HG03025 (cell line): ENCODE results near the gene AXIN1.
"Not testable (repeated sequence)": the region's sequence is repeated elsewhere in the genome, so short reads cannot be mapped to it uniquely, and the experiment has no call there.

Experiments
- ATAC-seq: cut with Tn5 transposase; IDR thresholded peaks from one replicate; pipeline ENCODE4 v1.9.1; 2021; ENCODE audit warnings: mild to moderate bottlenecking, moderate library complexity; ENCODE audit not compliant: unreplicated experiment, low FRiP score

Gene AXIN1, protein sequence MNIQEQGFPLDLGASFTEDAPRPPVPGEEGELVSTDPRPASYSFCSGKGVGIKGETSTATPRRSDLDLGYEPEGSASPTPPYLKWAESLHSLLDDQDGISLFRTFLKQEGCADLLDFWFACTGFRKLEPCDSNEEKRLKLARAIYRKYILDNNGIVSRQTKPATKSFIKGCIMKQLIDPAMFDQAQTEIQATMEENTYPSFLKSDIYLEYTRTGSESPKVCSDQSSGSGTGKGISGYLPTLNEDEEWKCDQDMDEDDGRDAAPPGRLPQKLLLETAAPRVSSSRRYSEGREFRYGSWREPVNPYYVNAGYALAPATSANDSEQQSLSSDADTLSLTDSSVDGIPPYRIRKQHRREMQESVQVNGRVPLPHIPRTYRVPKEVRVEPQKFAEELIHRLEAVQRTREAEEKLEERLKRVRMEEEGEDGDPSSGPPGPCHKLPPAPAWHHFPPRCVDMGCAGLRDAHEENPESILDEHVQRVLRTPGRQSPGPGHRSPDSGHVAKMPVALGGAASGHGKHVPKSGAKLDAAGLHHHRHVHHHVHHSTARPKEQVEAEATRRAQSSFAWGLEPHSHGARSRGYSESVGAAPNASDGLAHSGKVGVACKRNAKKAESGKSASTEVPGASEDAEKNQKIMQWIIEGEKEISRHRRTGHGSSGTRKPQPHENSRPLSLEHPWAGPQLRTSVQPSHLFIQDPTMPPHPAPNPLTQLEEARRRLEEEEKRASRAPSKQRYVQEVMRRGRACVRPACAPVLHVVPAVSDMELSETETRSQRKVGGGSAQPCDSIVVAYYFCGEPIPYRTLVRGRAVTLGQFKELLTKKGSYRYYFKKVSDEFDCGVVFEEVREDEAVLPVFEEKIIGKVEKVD

DNA sequence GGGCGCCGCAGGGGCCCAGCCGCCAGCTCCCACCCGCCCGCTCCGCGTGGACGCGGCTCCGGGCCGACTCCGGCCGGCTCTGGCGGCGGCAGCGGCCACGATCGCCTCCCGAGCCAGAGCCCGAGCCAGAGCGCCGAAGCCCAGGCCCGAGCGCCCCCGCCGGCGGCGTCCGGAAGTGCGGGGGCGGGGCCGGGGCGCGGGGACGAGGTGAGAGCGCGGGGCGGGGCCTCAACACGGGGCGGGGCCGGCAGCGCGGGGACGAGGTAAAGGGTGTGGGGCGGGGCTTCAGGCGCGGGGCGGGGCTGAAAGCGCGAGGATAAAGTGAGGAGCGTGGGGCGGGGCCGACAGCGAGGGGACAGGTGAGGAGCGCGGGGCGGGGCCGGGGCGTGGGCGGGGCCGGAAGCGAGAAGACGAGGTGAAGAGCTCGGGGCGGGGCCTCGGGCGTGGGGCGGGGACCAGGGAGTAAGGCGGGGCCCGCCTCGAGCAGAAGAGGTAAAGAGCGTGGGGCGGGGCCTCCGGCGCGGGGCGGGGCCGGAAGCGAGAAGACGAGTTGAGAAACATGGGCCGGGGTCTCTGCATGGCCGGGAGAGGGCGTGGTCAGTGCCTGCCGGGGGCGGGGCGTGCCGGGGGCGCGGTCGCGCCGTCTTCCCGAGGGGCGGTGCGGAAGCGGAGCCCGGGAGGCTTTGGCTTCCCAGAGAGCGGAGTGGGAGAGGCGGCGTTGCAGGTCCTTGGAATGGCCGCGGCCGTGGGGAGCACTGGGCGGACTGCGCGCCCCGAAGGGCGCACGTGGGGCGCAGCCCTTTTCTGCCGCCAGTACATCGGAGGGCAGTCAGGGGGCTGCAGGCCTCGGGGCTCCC is at the start of gene AXIN1:
AXIN1 (minus strand) TSS at position 177 of the 857 bp plus-strand sequence. CDS start 5,698 bp downstream, outside the sequence.
- peak; percentile 46 for ATAC-seq

DNA sequence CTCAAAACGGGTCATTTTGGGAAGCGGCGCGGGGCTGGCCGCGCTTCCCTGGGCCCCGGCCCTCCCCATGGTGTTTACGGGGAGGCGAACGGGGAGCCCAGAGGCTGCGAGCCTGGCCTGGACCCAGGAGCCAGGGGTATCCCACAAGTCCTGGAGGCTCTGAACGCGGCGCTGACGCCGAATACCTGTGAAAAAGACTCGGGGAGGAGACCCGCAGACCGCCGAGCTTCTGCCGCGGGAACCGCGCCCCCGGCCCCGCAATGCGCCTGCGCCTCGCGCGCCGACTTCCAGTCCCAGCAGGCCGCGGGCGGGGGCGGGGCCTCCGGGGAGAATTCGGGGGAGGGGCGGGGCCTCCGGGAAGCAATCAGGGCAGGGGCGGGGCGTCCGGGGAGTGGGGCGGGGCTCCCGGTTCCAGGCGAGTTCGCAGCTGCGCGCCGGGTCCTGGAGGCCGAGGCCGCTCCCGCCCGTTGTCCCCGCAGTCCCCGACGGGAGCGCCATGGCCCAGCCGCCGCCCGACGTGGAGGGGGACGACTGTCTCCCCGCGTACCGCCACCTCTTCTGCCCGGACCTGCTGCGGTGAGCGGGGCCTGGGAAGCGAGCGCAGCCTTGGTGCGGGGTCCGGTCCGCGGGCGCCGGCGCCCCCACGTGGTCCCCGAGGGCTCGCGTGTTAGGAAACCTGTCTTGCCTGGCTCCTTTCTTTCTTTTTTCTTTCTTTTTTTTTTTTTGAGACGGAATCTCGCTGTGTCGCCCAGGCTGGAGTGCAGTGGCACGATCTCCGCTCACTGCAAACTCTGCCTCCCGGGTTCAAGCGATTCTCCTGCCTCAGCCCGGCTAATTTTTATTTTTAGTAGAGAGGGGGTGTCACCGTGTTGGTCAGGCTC is 49.2 kb upstream of the AXIN1 start, which contains the start of gene DECR2:
DECR2 (plus strand) TSS at position 418 of the 881 bp plus-strand sequence; CDS start at position 497, 79 bp downstream.
- ATAC-seq, result no peak

DNA sequence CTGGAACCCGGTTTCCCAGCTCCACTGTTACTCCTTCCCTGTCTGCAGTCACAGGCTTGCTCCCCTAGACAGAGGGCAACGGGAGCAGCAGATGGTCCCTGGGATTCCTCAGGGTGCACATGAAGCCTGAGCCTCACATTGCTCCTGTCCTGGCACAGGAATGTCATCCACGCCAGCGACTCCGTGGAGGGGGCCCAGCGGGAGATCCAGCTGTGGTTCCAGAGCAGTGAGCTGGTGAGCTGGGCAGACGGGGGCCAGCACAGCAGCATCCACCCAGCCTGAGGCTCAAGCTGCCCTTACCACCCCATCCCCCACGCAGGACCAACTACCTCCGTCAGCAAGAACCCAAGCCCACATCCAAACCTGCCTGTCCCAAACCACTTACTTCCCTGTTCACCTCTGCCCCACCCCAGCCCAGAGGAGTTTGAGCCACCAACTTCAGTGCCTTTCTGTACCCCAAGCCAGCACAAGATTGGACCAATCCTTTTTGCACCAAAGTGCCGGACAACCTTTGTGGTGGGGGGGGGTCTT is 47.6 kb upstream of the AXIN1 start:
- ATAC-seq, result no peak

- ATAC-seq, result no peak
Observed at GRCh38 chr16:399340-400019, 47.0 kb upstream of the AXIN1 start.

DNA sequence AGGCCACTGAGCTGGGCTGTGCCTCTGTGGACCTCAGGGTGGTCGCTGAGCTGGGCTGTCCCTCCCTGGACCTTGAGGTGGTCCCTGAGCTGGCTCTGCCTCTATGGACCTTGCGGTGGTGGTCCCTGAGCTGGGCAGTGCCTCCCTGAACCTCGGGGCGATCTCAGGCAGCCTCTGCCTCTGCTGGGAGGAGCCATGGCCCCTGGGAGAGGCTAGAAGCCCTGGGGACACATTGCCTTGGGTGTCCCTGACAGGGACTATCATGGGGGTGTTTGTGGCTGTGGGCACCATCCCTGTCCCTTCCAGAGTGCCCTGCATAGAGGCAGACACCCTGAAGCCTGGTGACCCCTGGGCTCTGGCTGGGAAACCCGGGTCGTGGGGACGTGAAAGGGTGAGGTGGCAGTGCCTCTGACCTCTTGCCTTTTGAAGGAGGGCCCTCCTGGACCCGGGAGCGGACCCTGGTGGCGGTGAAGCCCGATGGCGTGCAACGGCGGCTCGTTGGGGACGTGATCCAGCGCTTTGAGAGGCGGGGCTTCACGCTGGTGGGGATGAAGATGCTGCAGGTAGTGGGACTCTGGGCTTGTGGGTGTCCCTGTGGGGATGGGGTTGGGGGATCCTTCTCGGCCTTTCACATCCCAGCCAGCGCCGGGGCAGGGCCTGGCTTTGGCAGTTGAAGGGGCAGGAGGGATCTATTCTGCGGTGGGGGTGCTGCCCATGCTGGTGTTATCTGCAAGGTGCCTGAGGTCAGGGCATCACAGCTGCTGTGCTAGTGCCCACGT is 46.2 kb upstream of the AXIN1 start:
- no peak for ATAC-seq

- ATAC-seq, result no peak
Observed at GRCh38 chr16:397736-398332, 45.3 kb upstream of the AXIN1 start.

GRCh38 chr16:397135-397661 is 44.7 kb upstream of the AXIN1 start, which contains the start of gene NME4:
Gene NME4 (plus strand): TSS chr16:397199. CDS start chr16:397223, 24 bp downstream.
- no peak for ATAC-seq

GRCh38 chr16:396605-397004 is 44.1 kb upstream of the AXIN1 start:
- ATAC-seq, result no peak

- no peak for ATAC-seq
Observed at GRCh38 chr16:396199-396598, 43.7 kb upstream of the AXIN1 start.

DNA sequence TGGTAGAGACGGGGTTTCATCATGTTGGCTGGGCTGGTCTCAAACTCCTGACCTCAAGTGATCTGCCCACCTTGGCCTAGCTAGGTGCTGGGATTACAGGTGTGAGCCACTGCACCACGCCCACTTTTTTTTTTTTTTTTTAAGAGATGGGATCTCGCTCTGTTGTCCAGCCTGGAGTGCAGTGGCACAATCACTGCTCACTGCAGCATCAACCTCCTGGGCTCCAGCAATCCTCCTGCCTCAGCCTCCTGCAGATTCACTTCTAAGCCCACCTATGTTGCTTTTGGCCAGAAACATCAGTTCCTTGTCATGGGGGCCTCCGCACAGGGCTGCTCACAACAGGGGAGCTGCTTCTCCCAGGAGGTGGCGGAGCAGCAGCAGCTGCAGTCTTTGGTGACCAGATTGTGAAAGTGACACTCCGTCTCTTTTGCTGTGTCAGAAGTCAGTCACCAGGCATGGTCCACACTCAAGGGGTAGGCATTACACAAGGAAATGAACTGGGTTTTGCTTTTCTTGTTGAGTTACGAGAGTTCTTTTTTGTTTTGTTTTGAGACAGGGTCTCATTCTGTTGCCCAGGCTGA is 40.0 kb upstream of the AXIN1 start:
- ATAC-seq, result no peak

GRCh38 chr16:391885-392335 is 39.4 kb upstream of the AXIN1 start:
- ATAC-seq, result no peak

DNA sequence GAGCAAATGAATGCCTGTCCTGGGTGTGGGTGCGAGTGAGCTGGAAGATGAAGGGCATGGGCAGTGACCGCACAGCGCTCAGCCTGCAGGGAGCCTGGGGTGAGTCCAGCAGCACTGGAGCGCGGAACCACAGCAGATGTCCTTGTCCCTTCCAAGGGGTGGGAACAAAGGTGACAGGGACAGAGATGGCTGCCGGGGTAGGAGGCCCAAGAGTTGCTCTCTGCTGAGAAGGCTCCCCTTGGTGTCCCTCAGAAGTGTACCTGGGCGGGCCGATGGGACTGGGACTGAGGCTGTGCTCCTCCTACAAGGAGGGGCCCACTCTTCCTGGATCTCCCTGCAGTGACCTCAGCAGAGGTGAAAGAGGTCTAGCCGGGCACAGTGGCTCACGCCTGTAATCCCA is 36.8 kb upstream of the AXIN1 start:
- no peak for ATAC-seq

GRCh38 chr16:387761-388666 is 35.5 kb upstream of the AXIN1 start:
- ATAC-seq, result not testable (repeated sequence)

DNA sequence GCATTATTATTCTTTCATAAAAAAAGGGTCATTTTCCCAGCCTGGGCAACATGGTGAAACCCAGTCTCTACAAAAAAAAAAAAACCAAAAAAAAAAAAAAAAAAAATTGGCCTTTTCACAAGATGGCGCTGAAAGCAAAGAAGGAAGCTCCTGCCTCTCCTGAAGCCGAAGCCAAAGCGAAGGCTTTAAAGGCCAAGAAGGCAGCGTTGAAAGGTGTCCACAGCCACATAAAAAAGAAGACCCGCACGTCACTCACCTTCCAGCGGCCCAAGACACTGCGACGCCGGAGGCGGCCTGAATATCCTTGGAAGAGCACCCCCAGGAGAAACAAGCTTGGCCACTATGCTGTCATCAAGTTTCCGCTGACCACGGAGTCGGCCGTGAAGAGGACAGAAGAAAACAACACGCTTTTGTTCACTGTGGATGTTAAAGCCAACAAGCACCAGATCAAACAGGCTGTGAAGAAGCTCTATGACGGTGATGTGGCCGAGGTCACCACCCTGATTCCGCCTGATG is 34.2 kb upstream of the AXIN1 start:
- ATAC-seq, result no peak

GRCh38 chr16:383326-384051 is 31.0 kb upstream of the AXIN1 start:
- no peak for ATAC-seq
